ENCODE data around the gene BRINP1.

GRCh38 chr9:119278171-119278570, 91.1 kb downstream of the BRINP1 start:
- TF ChIP-seq CTCF (tag by site-specific recombination; IDR thresholded peaks at IDR 0.05) (no peak), REST (tag by site-specific recombination; IDR thresholded peaks at IDR 0.05) (no peak)
